GM21529 (cell line): Measurements from ENCODE around the gene RPL36.

Source experiments
- ATAC-seq: cut with Tn5 transposase; IDR thresholded peaks from one replicate; pipeline ENCODE4 v1.9.1; 2021; ENCODE audit not compliant: unreplicated experiment

Gene RPL36

DNA sequence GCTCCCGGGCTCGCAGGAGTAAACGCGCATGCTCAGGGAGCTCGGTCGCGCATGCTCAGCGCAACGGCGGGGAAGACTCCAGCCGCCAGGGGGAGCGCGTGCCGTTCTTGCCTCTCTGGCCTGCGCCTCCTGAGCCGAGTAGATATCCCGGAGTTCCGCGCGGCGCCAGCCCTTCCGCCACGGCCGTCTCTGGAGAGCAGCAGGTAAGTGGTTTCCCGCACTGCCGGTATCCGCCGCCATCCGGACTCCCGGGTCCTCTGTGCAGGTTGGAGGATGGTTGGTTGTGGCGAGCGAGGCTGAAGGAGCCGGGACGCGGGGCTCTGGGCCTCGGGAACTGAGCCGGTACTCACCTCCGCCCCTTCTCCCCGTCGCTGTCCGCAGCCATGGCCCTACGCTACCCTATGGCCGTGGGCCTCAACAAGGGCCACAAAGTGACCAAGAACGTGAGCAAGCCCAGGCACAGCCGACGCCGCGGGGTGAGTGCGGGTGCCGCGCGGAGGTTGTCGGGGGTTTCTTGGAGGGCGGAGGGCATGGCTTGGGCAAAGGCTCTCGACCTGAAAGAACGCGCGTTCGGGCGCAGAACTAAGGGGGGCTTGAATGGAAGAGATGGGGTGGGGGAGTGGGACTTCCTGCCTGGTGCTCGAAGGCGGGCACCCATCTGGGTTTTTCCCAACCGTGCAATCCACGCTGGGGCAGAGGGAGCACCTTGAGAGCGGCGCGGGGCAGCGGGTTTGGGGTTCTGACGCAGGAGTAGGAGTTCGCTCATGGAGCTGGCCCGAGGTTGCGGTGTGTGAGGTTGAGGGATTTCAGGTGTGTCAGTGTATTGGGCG, at the start of gene RPL36:
TSS of gene RPL36 (plus strand) at position 171 of the 830 bp plus-strand sequence. CDS start at position 384, 213 bp downstream.
- no peak for ATAC-seq

DNA sequence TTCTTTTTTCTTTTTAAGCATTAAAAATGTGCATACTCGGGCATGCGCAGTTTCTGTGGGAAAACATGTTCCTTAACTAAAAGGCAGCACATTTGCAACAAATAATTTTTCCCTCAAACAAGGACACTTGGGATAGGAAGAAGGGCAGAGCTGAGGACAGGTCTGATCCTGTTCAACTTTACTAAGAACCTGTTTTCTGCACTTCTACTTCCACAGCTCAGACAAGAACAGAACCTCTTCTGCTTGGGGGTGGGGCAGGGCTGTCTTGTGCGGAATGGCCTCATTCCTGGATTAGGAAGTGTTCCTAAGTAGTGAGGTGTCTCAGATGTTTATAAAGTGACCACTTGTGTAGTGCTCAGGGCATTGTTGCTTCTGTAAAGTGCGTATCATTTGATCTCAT, 48.9 kb upstream of the RPL36 start:
- ATAC-seq: no peak

DNA sequence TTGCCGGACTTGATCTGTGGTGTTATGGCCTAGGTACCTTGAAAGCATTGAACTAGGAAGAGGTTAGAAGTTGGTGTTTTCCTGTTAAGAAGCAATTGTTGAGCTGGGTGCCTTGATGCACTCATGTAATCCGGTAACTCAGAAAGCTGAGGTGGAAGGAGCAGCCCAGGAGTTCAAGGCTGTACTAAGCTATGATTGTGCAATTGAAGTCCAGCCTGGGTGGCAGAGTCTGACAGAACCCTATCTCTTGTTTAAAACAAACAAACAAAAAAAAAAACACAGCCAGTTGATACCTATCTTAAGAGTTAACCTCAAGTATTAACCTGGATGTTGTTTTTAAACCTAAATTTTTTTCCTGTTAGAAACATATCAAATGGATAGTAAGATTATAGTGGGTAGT, 47.9 kb upstream of the RPL36 start:
- ATAC-seq: no peak

DNA sequence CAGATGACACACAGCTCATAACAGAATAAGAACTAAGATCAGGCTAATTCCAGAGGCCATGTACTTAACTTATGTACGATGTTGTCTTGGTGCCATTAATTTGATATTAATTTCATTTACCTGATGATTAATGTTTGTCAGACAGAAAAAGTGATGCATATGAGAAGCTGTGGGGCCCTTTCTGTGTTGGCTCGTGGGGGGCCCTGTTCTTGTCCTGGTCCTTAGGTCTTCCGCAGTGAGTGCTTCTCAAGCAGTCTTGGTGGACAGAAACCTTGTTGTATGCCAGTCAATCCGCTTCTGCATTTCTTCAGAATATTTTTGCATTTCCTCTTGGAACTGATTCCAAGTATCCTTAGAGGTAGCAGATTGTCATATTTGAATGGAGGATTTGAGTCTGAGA, 47.0 kb upstream of the RPL36 start:
- ATAC-seq: no peak

DNA sequence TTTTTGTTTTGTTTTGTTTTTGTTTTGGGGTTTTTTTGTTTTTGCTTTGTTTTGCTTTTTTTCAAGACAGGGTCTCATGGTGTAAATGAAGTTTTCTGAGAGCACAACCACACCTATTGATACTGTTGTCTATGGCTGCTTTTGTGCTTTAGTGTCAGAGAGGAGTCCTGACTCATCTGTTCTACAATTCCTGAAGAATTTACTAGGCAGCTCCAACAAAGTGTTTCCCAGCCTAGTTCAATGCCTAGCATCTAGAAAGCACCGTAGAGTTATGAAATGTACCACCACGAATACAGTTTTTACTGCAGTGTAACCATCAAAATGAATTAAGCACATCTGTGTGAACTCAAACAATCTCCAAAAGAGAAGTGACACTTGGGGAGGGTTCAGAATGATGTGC, 46.1 kb upstream of the RPL36 start:
- ATAC-seq: no peak

- ATAC-seq: no peak
These were observed 44.7 kb upstream of the RPL36 start for GRCh38 chr19:5645409-5645808.

DNA sequence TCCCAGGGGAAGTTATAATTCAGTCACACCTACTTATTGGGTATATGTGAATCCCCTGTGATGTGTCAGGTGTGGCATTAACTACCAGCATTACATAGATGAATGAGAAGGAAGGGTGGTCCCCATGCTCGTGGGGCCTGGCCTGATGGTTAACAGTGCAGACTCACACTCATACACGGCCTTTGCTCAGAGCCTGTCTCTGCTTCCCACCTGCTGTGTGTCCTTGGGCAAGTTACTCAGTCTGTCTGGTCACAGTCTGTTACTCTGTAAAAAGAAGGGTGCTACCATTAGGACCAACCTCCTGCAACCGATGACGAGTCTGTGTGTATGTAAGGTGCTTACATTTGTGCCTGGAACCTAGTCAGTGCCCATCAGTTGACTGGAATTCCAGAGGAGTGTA, 43.4 kb upstream of the RPL36 start:
- no peak for ATAC-seq

GRCh38 chr19:5648464-5648863, 41.6 kb upstream of the RPL36 start:
- no peak for ATAC-seq

DNA sequence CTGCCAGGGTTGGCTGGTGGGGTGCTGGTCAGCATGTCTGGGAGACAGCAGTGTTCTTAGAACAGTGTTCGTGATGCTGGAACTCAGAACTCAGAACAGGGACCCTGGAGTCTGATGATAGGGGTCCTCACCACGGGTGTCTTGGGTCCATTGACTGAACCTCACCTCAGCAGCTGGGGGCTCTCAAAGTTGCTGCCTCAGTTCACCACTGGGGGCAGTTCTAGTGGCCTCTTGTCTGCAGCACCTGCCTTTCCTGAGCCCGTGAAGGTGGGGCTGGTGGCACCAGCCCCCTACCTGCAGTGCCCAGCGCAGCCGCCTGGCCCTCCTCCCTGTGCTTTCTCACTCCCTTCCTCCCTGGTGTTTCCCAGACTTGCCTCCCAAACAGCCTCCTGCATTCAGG, 38.7 kb upstream of the RPL36 start:
- no peak for ATAC-seq

GRCh38 chr19:5652261-5652660, 37.8 kb upstream of the RPL36 start:
- no peak for ATAC-seq

DNA sequence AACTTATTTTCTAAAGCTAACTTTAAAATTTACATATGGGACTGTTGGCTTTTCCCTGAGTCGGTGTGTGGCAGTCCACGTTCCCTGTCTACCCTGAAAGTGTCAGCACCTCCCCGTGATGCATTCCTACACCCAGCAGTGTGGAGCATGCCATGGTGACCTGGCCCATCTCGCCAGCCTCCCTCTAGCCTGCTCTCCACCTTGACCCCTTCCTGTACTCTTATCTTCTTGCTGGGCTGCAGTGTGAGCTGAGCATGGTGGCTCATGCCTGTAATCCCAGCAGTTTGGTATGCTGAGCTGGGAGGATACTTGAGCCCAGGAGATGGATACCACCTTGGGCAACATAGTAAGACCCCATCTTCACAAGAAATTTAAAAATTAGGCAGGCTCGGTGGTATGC, 35.2 kb upstream of the RPL36 start:
- ATAC-seq: no peak

GRCh38 chr19:5655412-5655811, 34.7 kb upstream of the RPL36 start:
- no peak for ATAC-seq

GRCh38 chr19:5661483-5661882, 28.6 kb upstream of the RPL36 start:
- ATAC-seq: no peak

DNA sequence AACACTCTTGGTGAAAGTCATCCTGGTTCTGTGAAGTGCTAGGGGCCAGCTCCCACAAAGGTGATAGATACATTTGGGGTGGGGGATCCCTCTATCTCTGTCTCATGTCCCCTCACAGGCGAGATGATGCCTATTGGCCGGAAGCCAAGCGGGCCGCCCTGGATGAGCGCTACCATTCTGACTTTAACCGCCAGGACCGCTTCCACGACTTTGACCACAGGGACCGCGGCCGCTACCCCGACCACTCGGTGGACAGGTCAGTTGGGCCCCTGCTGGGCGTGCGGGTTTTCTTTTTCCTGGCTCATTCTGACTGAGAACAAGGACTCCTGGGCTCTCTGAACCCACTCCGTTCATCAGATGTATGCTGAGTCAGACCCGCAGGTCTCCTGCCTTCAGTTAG, 26.2 kb upstream of the RPL36 start:
- ATAC-seq: no peak

DNA sequence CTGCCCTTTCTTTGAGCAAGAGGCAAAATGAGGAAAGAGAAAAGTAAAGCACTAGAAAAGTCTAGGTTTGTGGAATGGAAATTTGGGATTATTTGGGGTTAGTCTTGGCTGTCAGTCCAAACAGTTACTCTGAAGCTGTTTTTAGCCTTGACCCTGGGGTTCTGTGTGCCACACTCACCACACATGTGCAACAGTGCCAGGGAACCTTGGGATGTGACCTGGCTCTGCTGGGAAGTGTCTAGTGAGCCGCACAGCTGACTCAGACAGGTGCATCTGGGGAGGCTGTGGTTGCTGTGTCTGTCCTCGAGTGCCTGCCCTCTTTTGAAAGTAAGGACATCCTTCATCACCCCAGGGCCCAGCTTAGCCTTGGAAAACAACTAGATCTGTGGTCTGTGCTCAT, 25.6 kb upstream of the RPL36 start:
- ATAC-seq: no peak

DNA sequence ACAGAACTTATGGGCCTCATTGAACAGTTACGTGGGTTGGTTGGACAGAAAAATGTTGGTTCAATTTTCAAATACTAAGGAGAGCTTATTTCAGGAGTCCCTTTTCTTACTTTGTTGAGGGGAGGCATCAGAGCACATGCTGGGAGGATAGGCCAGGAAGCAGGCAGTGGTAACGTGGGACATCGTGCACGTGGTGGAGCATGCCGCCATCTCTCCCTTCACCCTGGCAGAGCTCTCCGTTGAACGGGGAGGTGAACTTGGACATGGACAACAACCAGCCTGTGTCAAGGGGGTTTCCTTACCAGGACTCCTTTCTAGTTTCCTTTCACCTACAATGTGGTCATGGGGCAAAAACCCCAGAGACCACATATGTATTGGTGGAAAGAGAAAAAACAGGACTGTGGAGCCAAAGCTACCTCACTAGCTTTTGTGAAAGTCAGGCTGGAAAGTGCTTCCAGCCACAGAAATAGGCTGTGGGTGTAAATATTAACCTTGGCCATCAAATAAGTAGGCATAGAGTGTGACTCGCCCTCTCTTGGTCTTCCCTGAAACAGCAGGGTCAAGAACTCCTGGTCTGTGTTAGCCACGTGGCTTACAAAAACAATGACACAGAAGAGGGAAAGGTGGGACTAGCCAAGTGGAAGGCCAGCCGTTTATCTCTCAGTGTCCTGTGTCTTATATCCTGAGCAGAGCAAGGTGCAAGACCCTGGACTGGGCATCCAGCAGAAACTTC, 24.1 kb upstream of the RPL36 start:
- no peak for ATAC-seq

DNA sequence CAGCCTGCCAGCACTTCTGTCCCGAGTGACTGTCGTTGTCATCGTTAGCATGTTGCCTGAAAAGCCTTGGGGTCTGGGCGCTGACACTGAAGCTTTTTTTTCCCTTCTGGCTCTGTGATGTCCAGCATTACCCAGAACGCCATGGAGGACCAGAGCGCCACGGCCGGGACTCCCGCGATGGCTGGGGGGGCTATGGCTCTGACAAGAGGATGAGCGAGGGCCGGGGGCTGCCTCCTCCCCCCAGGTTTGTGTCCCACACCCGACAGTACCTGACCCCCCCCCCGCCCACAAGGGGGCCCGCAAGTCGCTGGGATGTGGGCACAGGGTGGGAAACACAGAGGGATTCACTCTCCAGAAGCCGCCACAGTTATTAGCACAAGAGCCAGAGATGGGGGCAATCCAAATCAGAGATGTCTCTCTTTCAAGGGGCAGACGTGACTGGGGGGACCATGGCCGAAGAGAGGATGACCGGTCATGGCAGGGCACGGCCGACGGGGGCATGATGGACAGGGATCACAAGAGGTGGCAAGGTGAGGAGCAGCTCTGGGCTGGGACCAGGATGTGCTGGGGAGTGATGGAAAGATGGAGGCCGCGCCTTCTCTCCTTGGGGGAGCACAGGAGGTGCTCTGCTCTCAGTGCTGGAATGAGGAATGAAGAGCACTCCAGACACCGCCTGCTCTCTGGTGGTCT, 23.0 kb upstream of the RPL36 start:
- ATAC-seq: no peak

GRCh38 chr19:5667751-5668271, 22.3 kb upstream of the RPL36 start:
- no peak for ATAC-seq

GRCh38 chr19:5669212-5669611, 20.9 kb upstream of the RPL36 start:
- ATAC-seq: no peak

DNA sequence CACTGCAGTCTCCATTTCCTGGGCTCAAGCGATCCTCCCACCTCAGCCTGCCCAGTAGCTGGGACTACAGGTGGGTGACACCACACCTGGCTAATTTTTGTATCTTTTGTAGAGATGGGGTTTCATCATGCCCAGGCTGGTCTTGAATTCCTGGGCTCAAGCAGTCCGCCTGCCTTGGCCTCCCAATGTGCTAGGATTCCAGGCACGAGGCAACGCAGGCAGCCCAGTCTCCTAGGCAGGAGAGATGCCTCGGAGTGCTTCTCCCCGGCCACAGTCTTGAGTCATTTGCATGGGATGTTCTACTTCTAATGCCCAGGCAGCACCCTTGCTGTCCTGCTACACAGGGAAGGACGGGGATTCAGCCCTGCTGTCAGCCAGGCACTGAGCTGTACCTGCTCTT, 18.5 kb upstream of the RPL36 start:
- no peak for ATAC-seq

DNA sequence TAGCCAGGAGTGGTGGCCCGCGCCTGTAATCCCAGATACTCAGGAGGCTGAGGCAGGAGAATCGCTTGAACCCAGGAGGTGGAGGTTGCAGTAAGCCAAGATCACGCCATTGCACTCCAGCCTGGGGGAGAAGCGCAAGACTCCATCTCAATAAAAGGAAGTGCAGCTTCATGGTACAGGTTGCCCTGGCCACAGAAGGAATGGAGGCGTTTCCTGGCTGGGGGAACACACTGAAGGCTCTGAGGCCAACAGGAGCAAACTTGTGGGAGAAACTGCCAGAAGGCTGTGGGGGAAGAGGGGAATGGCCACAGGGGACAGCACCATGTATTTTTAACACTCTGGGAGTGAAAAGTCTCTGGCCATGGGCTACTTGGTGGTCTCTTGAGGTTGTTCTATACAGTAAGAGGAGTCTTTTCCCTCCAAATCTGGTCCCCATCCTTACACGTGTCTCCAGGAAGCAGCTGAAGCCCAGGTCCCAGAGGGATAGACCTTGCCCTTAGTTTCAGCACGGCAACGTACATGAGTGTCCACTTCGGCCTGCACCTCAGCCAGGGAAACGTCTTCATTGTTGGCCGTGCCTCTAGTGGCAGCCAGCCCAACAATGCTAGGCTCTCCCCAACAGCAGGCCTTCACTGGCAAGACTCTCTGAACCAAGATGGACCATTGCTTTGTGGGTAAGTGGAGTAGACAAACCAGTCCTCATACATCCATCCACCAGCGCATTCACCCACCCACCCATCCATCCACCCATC, 17.2 kb upstream of the RPL36 start:
- no peak for ATAC-seq
